Ishikawa (cell line): Measurements from ENCODE around the gene NELL1.

Source experiments
- CEBPB ChIP-seq: IDR thresholded peaks from 2 replicates; pipeline ENCODE4 v1.6.1; 2012
- CREB1 ChIP-seq: IDR thresholded peaks from 2 replicates; pipeline ENCODE4 v1.6.1; 2012; ENCODE audit warnings: low read depth
- EGR1 ChIP-seq: IDR thresholded peaks from 2 replicates; pipeline ENCODE4 v1.6.1; 2012
- EP300 ChIP-seq: IDR thresholded peaks from 2 replicates; pipeline ENCODE4 v1.6.1; 2012; ENCODE audit warnings: borderline replicate concordance
- FOXM1 ChIP-seq: IDR thresholded peaks from 2 replicates; pipeline ENCODE4 v1.6.1; 2012; ENCODE audit warnings: low read depth, borderline replicate concordance
- NFIC ChIP-seq: IDR thresholded peaks from 2 replicates; pipeline ENCODE4 v1.6.1; 2012
- RAD21 ChIP-seq: IDR thresholded peaks from 2 replicates; pipeline ENCODE4 v1.6.1; 2012; ENCODE audit warnings: low read depth
- REST ChIP-seq: IDR thresholded peaks from 2 replicates; pipeline ENCODE4 v1.6.1; 2012; ENCODE audit warnings: low read depth, mild to moderate bottlenecking
- TAF1 ChIP-seq: IDR thresholded peaks from 2 replicates; pipeline ENCODE4 v1.6.1; 2012; ENCODE audit warnings: low read depth, mild to moderate bottlenecking
- TCF12 ChIP-seq: IDR thresholded peaks from 2 replicates; pipeline ENCODE4 v1.6.1; 2012; ENCODE audit warnings: low read depth
- TEAD4 ChIP-seq: IDR thresholded peaks from 2 replicates; pipeline ENCODE4 v1.6.1; 2012
- USF1 ChIP-seq: IDR thresholded peaks from 2 replicates; pipeline ENCODE4 v1.6.1; 2012
- YY1 ChIP-seq: IDR thresholded peaks from 2 replicates; pipeline ENCODE4 v1.6.1; 2012; ENCODE audit warnings: low read depth
- ZBTB7A ChIP-seq: IDR thresholded peaks from 2 replicates; pipeline ENCODE4 v1.6.1; 2012; ENCODE audit warnings: low read depth
- TF ChIP-seq, protein P1 (sequence below): IDR thresholded peaks from 2 replicates; pipeline ENCODE4 v1.6.1; 2012

NELL1 gene

GRCh38 chr11:21464601-21465193 lies 795.3 kb downstream of the NELL1 start:
- TF ChIP-seq REST (no peak), YY1 (no peak), EP300 (no peak), TEAD4 (no peak), ZBTB7A (no peak), CEBPB (no peak), CREB1 (no peak), TAF1 (no peak), RAD21 (no peak), USF1 (no peak), TCF12 (no peak), NFIC (no peak), EGR1 (no peak), FOXM1 (no peak)
- TF ChIP-seq, protein P1, sequence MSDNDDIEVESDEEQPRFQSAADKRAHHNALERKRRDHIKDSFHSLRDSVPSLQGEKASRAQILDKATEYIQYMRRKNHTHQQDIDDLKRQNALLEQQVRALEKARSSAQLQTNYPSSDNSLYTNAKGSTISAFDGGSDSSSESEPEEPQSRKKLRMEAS = no peak

GRCh38 chr11:21465203-21465602 lies 795.8 kb downstream of the NELL1 start:
- TF ChIP-seq EP300 (no peak), CEBPB (no peak), REST (no peak), NFIC (no peak), ZBTB7A (no peak), FOXM1 (no peak), TEAD4 (no peak), TAF1 (no peak), USF1 (no peak), RAD21 (no peak), CREB1 (no peak), YY1 (no peak), EGR1 (no peak), TCF12 (no peak)
- TF ChIP-seq, protein P1 = no peak

- TF ChIP-seq ZBTB7A (no peak), YY1 (no peak), TCF12 (no peak), USF1 (no peak), RAD21 (no peak), FOXM1 (no peak), REST (no peak), EP300 (no peak), NFIC (no peak), CEBPB (no peak), TEAD4 (no peak), CREB1 (no peak), TAF1 (no peak)
- TF ChIP-seq, protein P1 = no peak
These were observed 796.5 kb downstream of the NELL1 start for GRCh38 chr11:21465920-21466319.
